ENCODE results near the gene KDM1A.

KDM1A gene

GRCh38 chr1:23018661-23019093, 591 bp upstream of the KDM1A start:
- DNase-seq = no peak

GRCh38 chr1:23019863-23020625, 776 bp downstream of the KDM1A start:
- peak; percentile 27 for DNase-seq

- peak; percentile 7 for DNase-seq
Measured at GRCh38 chr1:23020706-23021405, 1.6 kb downstream of the KDM1A start.

GRCh38 chr1:23021834-23022233, 2.6 kb downstream of the KDM1A start:
- no peak for DNase-seq

GRCh38 chr1:23023174-23023845, 4.0 kb downstream of the KDM1A start:
- no peak for DNase-seq

- DNase-seq = no peak
Measured at GRCh38 chr1:23026568-23026967, 7.3 kb downstream of the KDM1A start.

GRCh38 chr1:23027352-23027907, 8.2 kb downstream of the KDM1A start:
- DNase-seq = no peak

GRCh38 chr1:23029337-23029736, 10.1 kb downstream of the KDM1A start:
- no peak for DNase-seq

- peak; percentile 31 for DNase-seq
Measured at GRCh38 chr1:23035823-23036452, 16.7 kb downstream of the KDM1A start.

- DNase-seq = peak; percentile 10
Measured at GRCh38 chr1:23037081-23037740, 17.9 kb downstream of the KDM1A start.

GRCh38 chr1:23039308-23039826, 20.1 kb downstream of the KDM1A start:
- peak; percentile 22 for DNase-seq

GRCh38 chr1:23040509-23040908, 21.2 kb downstream of the KDM1A start:
- no peak for DNase-seq

GRCh38 chr1:23044035-23044434, 24.8 kb downstream of the KDM1A start:
- DNase-seq = no peak

- DNase-seq = no peak
Measured at GRCh38 chr1:23050201-23050600, 30.9 kb downstream of the KDM1A start.

GRCh38 chr1:23051290-23051909, 32.1 kb downstream of the KDM1A start:
- no peak for DNase-seq

- DNase-seq = no peak
Measured at GRCh38 chr1:23057301-23057700, 38.0 kb downstream of the KDM1A start.

GRCh38 chr1:23062271-23062670, 43.0 kb downstream of the KDM1A start:
- no peak for DNase-seq

GRCh38 chr1:23065385-23065784, 46.1 kb downstream of the KDM1A start:
- DNase-seq = no peak

GRCh38 chr1:23066075-23066474, 46.8 kb downstream of the KDM1A start:
- DNase-seq = no peak

- no peak for DNase-seq
Measured at GRCh38 chr1:23069149-23069548, 49.9 kb downstream of the KDM1A start.

- DNase-seq = no peak
Measured at GRCh38 chr1:23069675-23070074, 50.4 kb downstream of the KDM1A start.

GRCh38 chr1:23074012-23074411, 54.7 kb downstream of the KDM1A start:
- no peak for DNase-seq
